PC-9 (cell line): ENCODE results near the gene CHTF18.

Experiments
- EZH2 ChIP-seq: fragments of 200-600 bp; sonication (generic); IDR thresholded peaks from 2 replicates; pipeline ENCODE4 v1.8.0; 2017; ENCODE audit warnings: antibody characterized with exemption, low read depth
- TF ChIP-seq, protein P1 (sequence below): fragments of 200-600 bp; sonication (generic); conservative IDR thresholded peaks from 2 replicates; pipeline ENCODE4 v1.6.1; 2017; ENCODE audit warnings: mixed run types, antibody characterized with exemption, mild to moderate bottlenecking, moderate library complexity

DNA sequence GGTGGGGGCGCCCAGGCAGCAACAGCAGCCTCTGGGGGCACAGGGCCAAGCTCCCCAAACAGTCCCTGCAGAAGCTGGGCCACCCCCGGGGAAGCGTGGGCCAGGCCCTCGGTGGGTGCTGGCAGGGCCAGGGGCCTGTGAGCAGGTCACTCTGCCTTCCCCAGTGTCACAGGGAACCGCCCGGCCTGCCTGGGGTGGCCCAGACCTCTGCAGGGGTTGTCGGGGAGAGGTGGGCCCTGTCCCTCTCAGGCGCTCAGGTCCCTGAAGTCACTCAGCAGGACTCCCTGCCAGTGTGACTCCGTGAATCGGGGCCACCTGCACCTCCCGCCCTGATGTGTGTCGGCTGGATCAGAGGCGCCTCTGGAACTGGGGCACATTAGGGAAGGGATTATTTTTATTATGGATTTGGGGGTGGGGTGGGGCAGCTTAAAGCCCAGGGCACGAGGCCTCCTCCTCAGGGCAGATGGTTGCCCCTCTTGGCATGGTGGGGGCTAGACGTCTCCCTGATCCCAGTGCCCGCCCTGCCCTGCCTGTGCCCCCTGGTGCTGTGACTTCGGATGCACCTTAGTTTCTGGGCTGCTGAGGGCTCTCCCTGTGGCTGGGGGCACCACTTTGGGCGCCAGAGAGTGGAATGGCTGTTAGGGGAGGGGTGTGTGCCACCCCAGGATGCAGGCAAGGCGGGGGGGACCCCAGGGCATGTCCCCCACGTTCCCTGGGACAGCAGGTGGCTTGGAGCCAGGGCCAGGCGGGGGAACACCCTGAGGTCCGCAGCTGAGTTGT, 13.4 kb downstream of the CHTF18 start:
- TF ChIP-seq, protein P1, sequence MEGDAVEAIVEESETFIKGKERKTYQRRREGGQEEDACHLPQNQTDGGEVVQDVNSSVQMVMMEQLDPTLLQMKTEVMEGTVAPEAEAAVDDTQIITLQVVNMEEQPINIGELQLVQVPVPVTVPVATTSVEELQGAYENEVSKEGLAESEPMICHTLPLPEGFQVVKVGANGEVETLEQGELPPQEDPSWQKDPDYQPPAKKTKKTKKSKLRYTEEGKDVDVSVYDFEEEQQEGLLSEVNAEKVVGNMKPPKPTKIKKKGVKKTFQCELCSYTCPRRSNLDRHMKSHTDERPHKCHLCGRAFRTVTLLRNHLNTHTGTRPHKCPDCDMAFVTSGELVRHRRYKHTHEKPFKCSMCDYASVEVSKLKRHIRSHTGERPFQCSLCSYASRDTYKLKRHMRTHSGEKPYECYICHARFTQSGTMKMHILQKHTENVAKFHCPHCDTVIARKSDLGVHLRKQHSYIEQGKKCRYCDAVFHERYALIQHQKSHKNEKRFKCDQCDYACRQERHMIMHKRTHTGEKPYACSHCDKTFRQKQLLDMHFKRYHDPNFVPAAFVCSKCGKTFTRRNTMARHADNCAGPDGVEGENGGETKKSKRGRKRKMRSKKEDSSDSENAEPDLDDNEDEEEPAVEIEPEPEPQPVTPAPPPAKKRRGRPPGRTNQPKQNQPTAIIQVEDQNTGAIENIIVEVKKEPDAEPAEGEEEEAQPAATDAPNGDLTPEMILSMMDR = no peak
- TF ChIP-seq EZH2 = no peak
